Measurements from ENCODE around the gene OR51B2.
"Not testable (repeated sequence)": the region's sequence is repeated elsewhere in the genome, so short reads cannot be mapped to it uniquely, and the experiment has no call there.

The OR51B2 gene

GRCh38 chr11:5362017-5362625 is 38.0 kb upstream of the OR51B2 start:
- H3K27ac ChIP-seq = no peak overlapping the region
- no peak for TF ChIP-seq CTCF (IDR thresholded peaks at IDR 0.05)

- H3K27ac ChIP-seq = not testable (repeated sequence)
Measured at GRCh38 chr11:5356031-5356430, 31.9 kb upstream of the OR51B2 start.

GRCh38 chr11:5351208-5351607 is 27.1 kb upstream of the OR51B2 start, which contains the start of gene OR51B6:
Gene OR51B6, plus strand, starts transcription at chr11:5351508. Its CDS starts 0 bp downstream, at chr11:5351508.
- no peak within 1 kb of the TSS for H3K27ac ChIP-seq
- no peak for TF ChIP-seq CTCF (IDR thresholded peaks at IDR 0.05)
- no peak for TF ChIP-seq ZFX (IDR thresholded peaks at IDR 0.05; ENCODE audit: borderline replicate concordance)

GRCh38 chr11:5349550-5349949 is 25.5 kb upstream of the OR51B2 start:
- H3K27ac ChIP-seq = no peak overlapping the region

GRCh38 chr11:5348551-5349194 is 24.6 kb upstream of the OR51B2 start:
- no peak overlapping the region for H3K27ac ChIP-seq
- no peak for TF ChIP-seq CTCF (IDR thresholded peaks at IDR 0.05)

More at GRCh38 chr11:5349550-5349949, 25.5 kb upstream of the OR51B2 start:
- no peak for TF ChIP-seq ZFX (IDR thresholded peaks at IDR 0.05; ENCODE audit: borderline replicate concordance)
- TF ChIP-seq CTCF (IDR thresholded peaks at IDR 0.05) = no peak

GRCh38 chr11:5345831-5346230 is 21.7 kb upstream of the OR51B2 start:
- no peak overlapping the region for H3K27ac ChIP-seq
- TF ChIP-seq CTCF (IDR thresholded peaks at IDR 0.05) = no peak
- TF ChIP-seq ZFX (IDR thresholded peaks at IDR 0.05; ENCODE audit: borderline replicate concordance) = no peak

GRCh38 chr11:5343474-5344335 is 19.6 kb upstream of the OR51B2 start, which contains the start of gene OR51B5:
Gene OR51B5, minus strand, starts transcription at chr11:5343524. Its CDS starts 0 bp downstream, at chr11:5343524.
- no peak for TF ChIP-seq ZFX (IDR thresholded peaks at IDR 0.05; ENCODE audit: borderline replicate concordance)
- TF ChIP-seq CTCF (IDR thresholded peaks at IDR 0.05) = no peak

More at GRCh38 chr11:5343474-5344335, 19.6 kb upstream of the OR51B2 start, which contains the start of gene OR51B5:
- H3K27ac ChIP-seq = no peak within 1 kb of the TSS
